Trophoblast cell (in vitro differentiated cells and primary cell): ENCODE data around the gene TSHZ1.

Source experiments
- DNase-seq, 2 donors: peaks; one replicate each; pipeline ENCODE4 v3.0.0-alpha.2; 2016
- H2AFZ ChIP-seq: 2 replicates; pipeline ENCODE4 v1.6.1; 2013; ENCODE audit warnings: low read length, moderate library complexity, mild to moderate bottlenecking; ENCODE audit not compliant: insufficient read depth, poor library complexity
- H2AK5ac ChIP-seq: 2 replicates; pipeline ENCODE4 v1.6.1; 2013; ENCODE audit warnings: mild to moderate bottlenecking, low read length
- H2BK120ac ChIP-seq: 2 replicates; pipeline ENCODE4 v1.6.1; 2013; ENCODE audit warnings: low read length, mild to moderate bottlenecking, moderate library complexity; ENCODE audit not compliant: insufficient read depth, poor library complexity
- H2BK12ac ChIP-seq: 2 replicates; pipeline ENCODE4 v1.6.1; 2013; ENCODE audit warnings: mild to moderate bottlenecking, low read length, moderate library complexity
- H2BK5ac ChIP-seq: 2 replicates; pipeline ENCODE4 v1.6.1; 2013; ENCODE audit warnings: low read length, low read depth, moderate library complexity, mild to moderate bottlenecking; ENCODE audit not compliant: poor library complexity
- H3K14ac ChIP-seq: 2 replicates; pipeline ENCODE4 v1.6.1; 2013; ENCODE audit warnings: mild to moderate bottlenecking, low read length
- H3K18ac ChIP-seq: 2 replicates; pipeline ENCODE4 v1.6.1; 2013; ENCODE audit warnings: mild to moderate bottlenecking, low read length
- H3K23ac ChIP-seq: 2 replicates; pipeline ENCODE4 v1.6.1; 2013; ENCODE audit warnings: low read length
- H3K27ac ChIP-seq: 2 replicates; pipeline ENCODE4 v1.5.1; 2013; ENCODE audit warnings: low read depth, mild to moderate bottlenecking, inconsistent platforms, low read length, moderate library complexity
- H3K27me3 ChIP-seq: 2 replicates; pipeline ENCODE4 v1.6.1; 2013; ENCODE audit warnings: inconsistent platforms, mild to moderate bottlenecking, low read length, moderate library complexity; ENCODE audit not compliant: insufficient read depth
- H3K36me3 ChIP-seq, 2 experiments: 1 replicate in 1 of 2; 2 replicates in 1 of 2; pipeline ENCODE4 v1.6.1; 2013; ENCODE audit warnings: low read length in 2 of 2, mild to moderate bottlenecking in 2 of 2, moderate library complexity in 1 of 2; ENCODE audit not compliant: insufficient read depth in 2 of 2, control insufficient read depth in 1 of 2
- H3K4ac ChIP-seq: 2 replicates; pipeline ENCODE4 v1.6.1; 2013; ENCODE audit warnings: low read depth, mild to moderate bottlenecking, low read length, moderate library complexity
- H3K4me1 ChIP-seq, 2 experiments: 1 replicate in 1 of 2; 2 replicates in 1 of 2; pipeline ENCODE4 v1.6.1; 2013; ENCODE audit warnings: low read length in 2 of 2, mild to moderate bottlenecking in 2 of 2, moderate library complexity in 1 of 2; ENCODE audit not compliant: insufficient read depth in 2 of 2, control insufficient read depth in 1 of 2
- H3K4me2 ChIP-seq: 2 replicates; pipeline ENCODE4 v1.6.1; 2013; ENCODE audit warnings: inconsistent platforms, mild to moderate bottlenecking, low read length, moderate library complexity
- H3K4me3 ChIP-seq: 2 replicates; pipeline ENCODE4 v1.5.1; 2013; ENCODE audit warnings: mild to moderate bottlenecking, low read depth, low read length, inconsistent platforms
- H3K79me1 ChIP-seq: one replicate; pipeline ENCODE4 v1.6.1; 2013; ENCODE audit warnings: low read length
- H3K79me2 ChIP-seq: 2 replicates; pipeline ENCODE4 v1.6.1; 2013; ENCODE audit warnings: low read length, mild to moderate bottlenecking; ENCODE audit not compliant: control insufficient read depth, insufficient read depth, poor library complexity
- H3K9ac ChIP-seq: 2 replicates; pipeline ENCODE4 v1.6.1; 2013; ENCODE audit warnings: mild to moderate bottlenecking, low read length
- H3K9me3 ChIP-seq: 2 replicates; pipeline ENCODE4 v1.6.1; 2013; ENCODE audit warnings: low read depth, mild to moderate bottlenecking, control low read depth, inconsistent platforms, low read length; ENCODE audit not compliant: insufficient read depth
- H4K12ac ChIP-seq: 2 replicates; pipeline ENCODE4 v1.6.1; 2013; ENCODE audit warnings: low read depth, mild to moderate bottlenecking, low read length, moderate library complexity
- H4K8ac ChIP-seq: 2 replicates; pipeline ENCODE4 v1.6.1; 2013; ENCODE audit warnings: low read depth, mild to moderate bottlenecking, low read length, moderate library complexity
- H4K91ac ChIP-seq: one replicate; pipeline ENCODE4 v1.6.1; 2013; ENCODE audit warnings: low read depth, mild to moderate bottlenecking, low read length, moderate library complexity
- WGBS: extraction: QIAGEN DNeasy Blood & Tissue Kit; methylation state at CpG from one replicate; pipeline ENCODE4 v1.1.7; 2013; ENCODE audit warnings: missing lambda C conversion rate; ENCODE audit not compliant: insufficient read length, insufficient coverage; ENCODE audit errors: extremely low coverage; 5-methylcytosine and 5-hydroxymethylcytosine counted together

Gene TSHZ1

DNA sequence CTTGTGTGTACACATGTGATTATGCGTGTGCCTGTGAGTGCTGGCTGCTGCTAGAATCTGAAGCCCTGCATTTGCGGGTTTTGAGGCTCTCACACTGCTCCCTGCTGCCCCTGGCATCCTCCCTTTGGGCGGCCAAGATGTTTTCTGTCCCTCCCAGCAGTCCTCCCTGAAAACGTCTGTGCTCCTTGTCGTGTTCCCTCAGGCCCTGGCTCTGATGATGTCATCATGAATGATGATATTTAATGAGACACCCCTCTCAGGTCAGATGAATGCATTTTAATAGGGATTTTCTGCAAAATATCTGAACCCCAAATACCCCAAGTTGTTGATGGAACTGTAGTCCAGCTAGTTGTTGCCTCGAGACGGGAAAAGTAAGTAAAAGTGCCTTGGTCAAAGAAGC lies 73.1 kb downstream of the TSHZ1 start:
- Histone ChIP-seq H2BK5ac (no peak overlapping the region), H3K14ac (no peak overlapping the region), H3K27me3 (no peaks in the 10 kb centered on the region), H3K9ac (no peak overlapping the region), H3K4ac (no peak overlapping the region), H3K18ac (no peak overlapping the region), H3K4me2 (no peak overlapping the region), H3K4me1 (no peaks in the 10 kb centered on the region), H2AFZ (no peak overlapping the region), H4K8ac (no peak overlapping the region), H2BK120ac (no peak overlapping the region), H3K79me2 (no peaks in the 10 kb centered on the region), H3K79me1 (no peaks in the 10 kb centered on the region), H3K9me3 (peaks cover 12% of the 10 kb centered on the region), H3K23ac (no peak overlapping the region), H3K27ac (no peak overlapping the region), H4K12ac (no peak overlapping the region), H3K4me3 (no peak overlapping the region), H2BK12ac (no peak overlapping the region), H2AK5ac (no peak overlapping the region), H4K91ac (no peak overlapping the region), H3K36me3 (no peaks in the 10 kb centered on the region)
- no peak for DNase-seq
- no CpG with 5 or more reads among the region's 7 CpGs for WGBS

DNA sequence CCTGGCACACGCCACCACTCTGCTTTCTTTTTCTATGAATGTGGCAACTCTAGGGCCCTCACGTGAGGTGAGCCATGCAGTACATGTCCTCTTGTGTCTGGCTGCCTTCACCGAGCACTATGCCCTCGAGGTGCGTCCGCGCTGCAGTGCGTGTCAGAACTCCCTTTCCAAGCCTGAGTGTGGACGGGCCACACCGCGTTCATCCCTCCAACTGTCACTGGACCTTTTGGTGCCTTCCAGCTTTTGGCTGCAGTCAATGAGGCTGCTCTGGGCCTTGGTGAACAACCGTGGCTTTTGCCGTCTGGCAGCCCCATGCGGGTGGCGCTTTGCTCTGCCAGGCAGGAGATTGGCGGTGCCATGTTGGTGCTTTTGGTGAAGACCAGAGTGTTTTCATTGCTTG lies 74.0 kb downstream of the TSHZ1 start:
- H4K12ac ChIP-seq = no peak overlapping the region
- no peak overlapping the region for H2AFZ ChIP-seq
- H3K36me3 ChIP-seq = no peaks in the 10 kb centered on the region
- H3K79me1 ChIP-seq = no peaks in the 10 kb centered on the region
- no peak overlapping the region for H3K23ac ChIP-seq
- H3K4me2 ChIP-seq = no peak overlapping the region
- no CpG with 5 or more reads among the region's 16 CpGs for WGBS
- H3K79me2 ChIP-seq = no peaks in the 10 kb centered on the region
- no peak overlapping the region for H2BK5ac ChIP-seq
- peaks cover 12% of the 10 kb centered on the region for H3K9me3 ChIP-seq
- H3K4ac ChIP-seq = no peak overlapping the region
- DNase-seq = no peak
- no peak overlapping the region for H2BK12ac ChIP-seq
- no peaks in the 10 kb centered on the region for H3K4me1 ChIP-seq
- H3K27me3 ChIP-seq = no peaks in the 10 kb centered on the region
- H4K91ac ChIP-seq = no peak overlapping the region
- no peak overlapping the region for H2BK120ac ChIP-seq
- H2AK5ac ChIP-seq = no peak overlapping the region
- H4K8ac ChIP-seq = no peak overlapping the region
- no peak overlapping the region for H3K4me3 ChIP-seq
- H3K27ac ChIP-seq = no peak overlapping the region
- no peak overlapping the region for H3K9ac ChIP-seq
- no peak overlapping the region for H3K14ac ChIP-seq
- no peak overlapping the region for H3K18ac ChIP-seq

- H3K4me3 ChIP-seq = no peak overlapping the region
- no peaks in the 10 kb centered on the region for H3K79me2 ChIP-seq
- H3K18ac ChIP-seq = no peak overlapping the region
- H3K14ac ChIP-seq = no peak overlapping the region
- no peak overlapping the region for H2BK12ac ChIP-seq
- no peak overlapping the region for H2BK5ac ChIP-seq
- no peak overlapping the region for H4K91ac ChIP-seq
- H3K36me3 ChIP-seq = no peaks in the 10 kb centered on the region
- no peak overlapping the region for H3K4ac ChIP-seq
- no peak overlapping the region for H4K12ac ChIP-seq
- DNase-seq = no peak
- H3K4me2 ChIP-seq = no peak overlapping the region
- WGBS = no CpG with 5 or more reads among the region's 24 CpGs
- H3K79me1 ChIP-seq = no peaks in the 10 kb centered on the region
- H2BK120ac ChIP-seq = no peak overlapping the region
- H3K4me1 ChIP-seq = no peaks in the 10 kb centered on the region
- no peak overlapping the region for H3K9ac ChIP-seq
- H4K8ac ChIP-seq = no peak overlapping the region
- no peak overlapping the region for H3K23ac ChIP-seq
- H2AK5ac ChIP-seq = no peak overlapping the region
- H3K27me3 ChIP-seq = no peaks in the 10 kb centered on the region
- peaks cover 12% of the 10 kb centered on the region for H3K9me3 ChIP-seq
- no peak overlapping the region for H2AFZ ChIP-seq
- H3K27ac ChIP-seq = no peak overlapping the region
These were observed 75.3 kb downstream of the TSHZ1 start for GRCh38 chr18:75285876-75286275.

- DNase-seq = no peak
- Histone ChIP-seq H3K4me1 (no peaks in the 10 kb centered on the region), H3K9me3 (peaks cover 12% of the 10 kb centered on the region), H2BK120ac (no peak overlapping the region), H2BK12ac (no peak overlapping the region), H3K14ac (no peak overlapping the region), H2AFZ (no peak overlapping the region), H3K4ac (no peak overlapping the region), H3K27ac (no peak overlapping the region), H3K27me3 (no peaks in the 10 kb centered on the region), H3K36me3 (no peaks in the 10 kb centered on the region), H3K4me2 (no peak overlapping the region), H4K91ac (no peak overlapping the region), H4K8ac (no peak overlapping the region), H3K79me2 (no peaks in the 10 kb centered on the region), H3K4me3 (no peak overlapping the region), H3K23ac (no peak overlapping the region), H4K12ac (no peak overlapping the region), H3K79me1 (no peaks in the 10 kb centered on the region), H3K9ac (no peak overlapping the region), H2AK5ac (no peak overlapping the region), H3K18ac (no peak overlapping the region), H2BK5ac (no peak overlapping the region)
- WGBS = no CpG with 5 or more reads among the region's 23 CpGs
These were observed 76.4 kb downstream of the TSHZ1 start for GRCh38 chr18:75287006-75287405.
